Activated gamma-delta T cell treated with anti-CD3 and anti-CD28 coated beads, Interleukin-2, amount 50 U/mL, for 16 hours (primary cell): ENCODE data around the gene LAMC3.
"Not testable (repeated sequence)": the region's sequence is repeated elsewhere in the genome, so short reads cannot be mapped to it uniquely, and the experiment has no call there.

ENCODE experiments used
- DNase-seq: peaks from one replicate; pipeline ENCODE4 v3.0.0-alpha.2; 2020; ENCODE audit warnings: low read depth

The LAMC3 gene

DNA sequence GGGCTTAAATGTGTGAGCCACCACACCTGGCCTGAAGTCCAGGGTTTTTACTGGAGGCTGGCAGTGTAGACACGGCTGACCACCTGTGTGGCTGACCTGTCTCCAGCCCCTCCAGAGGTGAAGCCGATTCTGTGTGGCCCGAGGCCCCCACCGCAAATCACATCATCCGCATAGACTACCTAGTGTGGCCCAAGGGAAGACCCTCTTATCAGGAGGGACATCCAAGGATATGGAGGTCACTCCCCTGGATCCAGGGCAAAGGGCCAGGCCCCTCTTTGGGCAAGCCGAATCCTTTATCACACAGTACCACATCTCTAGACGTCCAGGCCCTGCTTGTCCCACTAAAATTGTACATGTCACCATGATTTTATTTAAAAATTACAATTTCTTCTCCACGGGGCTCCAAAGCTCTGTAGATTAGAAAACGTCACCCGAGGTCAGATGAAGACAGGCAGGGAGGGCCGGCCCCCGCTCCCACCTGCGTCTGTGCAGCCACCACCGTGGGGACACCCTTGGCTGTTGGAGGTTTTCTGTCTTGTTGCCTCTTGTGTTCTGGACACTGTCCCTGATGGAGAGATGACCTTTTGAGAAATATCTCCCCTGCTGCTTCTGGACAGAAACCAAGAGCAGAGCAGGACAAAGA is 20.1 kb downstream of the LAMC3 start:
- no peak for DNase-seq

GRCh38 chr9:131029574-131029952 is 20.6 kb downstream of the LAMC3 start:
- DNase-seq: no peak

DNA sequence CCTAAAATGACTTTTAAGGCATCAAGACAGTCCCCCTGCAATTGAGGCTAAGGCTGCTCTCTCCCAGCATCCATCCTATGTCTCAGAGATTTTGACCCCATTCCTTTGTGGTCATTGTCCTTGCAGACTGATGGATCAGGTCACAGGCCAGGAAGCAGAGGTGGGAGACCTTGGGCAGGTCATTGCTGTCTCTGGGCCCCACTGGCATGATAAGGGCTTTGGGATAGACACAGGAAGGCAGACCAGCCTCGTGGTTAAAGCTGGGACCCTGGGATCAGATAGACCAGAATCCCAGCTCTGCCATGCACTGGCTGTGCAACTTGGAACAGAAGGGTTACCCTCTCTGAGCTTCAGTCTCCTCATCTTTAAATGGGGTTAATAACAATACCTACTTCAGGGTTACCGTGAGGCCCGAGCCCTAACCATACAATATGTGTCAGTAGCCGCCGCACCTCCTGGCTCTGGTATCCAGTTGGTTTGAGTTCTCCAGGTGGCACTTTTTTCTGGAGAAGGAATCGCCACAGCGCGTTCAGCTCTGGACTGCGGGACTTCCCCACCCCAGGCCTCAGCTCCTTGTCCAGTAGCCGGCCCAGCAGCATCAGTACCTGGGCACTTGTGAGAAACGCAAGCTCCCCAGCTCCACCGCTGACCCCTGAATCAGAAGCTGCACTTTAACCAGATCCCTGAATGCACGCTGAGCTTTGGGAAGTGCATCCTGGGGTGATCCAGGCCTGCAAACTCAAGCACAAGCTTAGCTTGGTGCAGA is 21.4 kb downstream of the LAMC3 start:
- no peak for DNase-seq

- DNase-seq: no peak
Observed at GRCh38 chr9:131031005-131031641, 22.1 kb downstream of the LAMC3 start.

DNA sequence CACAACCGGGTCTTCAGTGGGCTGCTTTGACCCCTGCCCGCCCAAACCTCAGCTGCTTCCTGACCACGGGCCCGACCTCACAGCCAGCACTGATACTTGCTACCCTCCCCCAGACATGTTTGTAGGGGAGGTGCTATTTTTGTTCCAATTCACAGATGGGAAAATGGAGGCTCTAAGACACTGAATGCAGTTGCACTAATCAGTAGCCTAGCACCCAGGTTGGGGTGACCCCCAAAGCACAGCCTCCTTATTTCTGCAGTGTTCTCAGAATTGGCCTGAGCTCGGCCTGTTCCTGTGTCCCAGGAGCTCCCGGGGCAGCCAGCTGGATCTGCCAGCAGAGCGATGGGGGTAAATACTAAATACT is 22.6 kb downstream of the LAMC3 start:
- no peak for DNase-seq

DNA sequence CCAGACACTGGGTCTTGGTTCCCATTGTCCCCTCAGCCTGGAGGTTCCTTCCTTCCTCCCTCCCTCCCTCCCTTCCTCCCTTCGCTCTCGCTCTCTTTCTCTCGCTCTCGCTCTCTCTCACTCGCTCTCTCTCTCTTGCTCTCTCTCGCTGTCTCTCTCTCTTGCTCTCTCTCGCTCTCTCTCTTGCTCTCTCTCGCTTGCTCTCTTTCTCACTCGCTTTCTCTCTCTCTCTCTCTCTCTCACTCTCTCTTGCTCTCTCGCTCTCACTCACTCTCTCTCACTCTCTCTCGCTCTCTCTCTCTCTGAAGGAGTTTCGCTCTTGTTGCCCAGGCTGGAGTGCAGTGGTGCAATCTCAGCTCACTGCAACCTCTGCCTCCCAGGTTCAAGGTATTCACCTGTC is 23.4 kb downstream of the LAMC3 start:
- DNase-seq: no peak

- no peak for DNase-seq
Observed at GRCh38 chr9:131033269-131034224, 24.6 kb downstream of the LAMC3 start.

- no peak for DNase-seq
Observed at GRCh38 chr9:131034268-131034667, 25.3 kb downstream of the LAMC3 start.

GRCh38 chr9:131034749-131035148 is 25.8 kb downstream of the LAMC3 start:
- DNase-seq: not testable (repeated sequence)

GRCh38 chr9:131035548-131035947 is 26.6 kb downstream of the LAMC3 start:
- DNase-seq: no peak

DNA sequence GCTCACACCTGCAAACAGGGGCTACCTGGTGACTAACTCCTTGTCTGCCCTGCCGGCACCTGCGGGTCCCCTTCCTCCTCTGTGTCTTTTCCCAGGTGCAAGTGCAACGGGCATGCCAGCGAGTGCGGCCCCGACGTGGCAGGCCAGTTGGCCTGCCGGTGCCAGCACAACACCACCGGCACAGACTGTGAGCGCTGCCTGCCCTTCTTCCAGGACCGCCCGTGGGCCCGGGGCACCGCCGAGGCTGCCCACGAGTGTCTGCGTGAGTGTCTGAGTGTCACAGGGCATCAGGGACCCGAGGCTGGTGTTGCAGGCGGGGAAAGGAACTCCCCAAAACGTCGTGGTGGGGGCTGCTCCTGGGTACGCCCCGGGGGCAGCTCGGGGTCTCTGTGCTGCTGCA is 27.1 kb downstream of the LAMC3 start:
- no peak for DNase-seq

- no peak for DNase-seq
Observed at GRCh38 chr9:131036529-131037334, 27.8 kb downstream of the LAMC3 start.

GRCh38 chr9:131037335-131038255 is 28.6 kb downstream of the LAMC3 start:
- no peak for DNase-seq

DNA sequence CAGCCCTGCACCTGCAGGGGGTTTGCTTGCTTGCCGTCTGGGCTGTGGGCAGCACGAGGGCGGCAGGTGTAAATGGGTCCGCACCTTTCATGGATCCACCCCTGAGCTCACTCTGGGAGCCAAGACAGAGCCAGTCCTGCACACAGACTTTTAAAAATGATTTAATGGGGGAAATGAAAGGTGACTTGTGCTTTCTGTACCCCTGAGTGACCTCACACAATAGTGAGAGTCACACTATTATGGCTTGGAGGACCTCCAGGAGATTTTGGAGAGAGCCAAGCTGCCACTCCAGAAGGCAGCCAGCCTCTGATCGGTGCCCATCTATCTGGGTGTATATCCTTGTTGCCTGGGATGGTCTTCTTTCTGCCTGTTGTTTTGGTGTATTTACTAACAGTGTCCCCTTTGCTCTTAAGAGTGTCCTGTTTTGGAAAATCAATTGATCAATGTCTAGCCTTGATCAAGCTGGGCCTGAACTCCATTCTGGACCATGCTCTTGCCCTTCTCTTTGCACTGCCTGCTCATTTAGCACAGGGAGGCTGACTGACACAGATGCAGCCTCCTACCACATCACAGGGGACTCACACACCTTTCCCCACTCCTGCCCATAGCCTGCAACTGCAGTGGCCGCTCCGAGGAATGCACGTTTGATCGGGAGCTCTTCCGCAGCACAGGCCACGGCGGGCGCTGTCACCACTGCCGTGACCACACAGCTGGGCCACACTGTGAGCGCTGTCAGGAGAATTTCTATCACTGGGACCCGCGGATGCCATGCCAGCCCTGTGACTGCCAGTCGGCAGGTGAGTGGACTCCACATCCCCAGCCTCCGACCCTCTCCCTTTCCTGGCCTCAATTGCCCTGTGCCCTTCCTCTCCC is 29.5 kb downstream of the LAMC3 start:
- DNase-seq: no peak

DNA sequence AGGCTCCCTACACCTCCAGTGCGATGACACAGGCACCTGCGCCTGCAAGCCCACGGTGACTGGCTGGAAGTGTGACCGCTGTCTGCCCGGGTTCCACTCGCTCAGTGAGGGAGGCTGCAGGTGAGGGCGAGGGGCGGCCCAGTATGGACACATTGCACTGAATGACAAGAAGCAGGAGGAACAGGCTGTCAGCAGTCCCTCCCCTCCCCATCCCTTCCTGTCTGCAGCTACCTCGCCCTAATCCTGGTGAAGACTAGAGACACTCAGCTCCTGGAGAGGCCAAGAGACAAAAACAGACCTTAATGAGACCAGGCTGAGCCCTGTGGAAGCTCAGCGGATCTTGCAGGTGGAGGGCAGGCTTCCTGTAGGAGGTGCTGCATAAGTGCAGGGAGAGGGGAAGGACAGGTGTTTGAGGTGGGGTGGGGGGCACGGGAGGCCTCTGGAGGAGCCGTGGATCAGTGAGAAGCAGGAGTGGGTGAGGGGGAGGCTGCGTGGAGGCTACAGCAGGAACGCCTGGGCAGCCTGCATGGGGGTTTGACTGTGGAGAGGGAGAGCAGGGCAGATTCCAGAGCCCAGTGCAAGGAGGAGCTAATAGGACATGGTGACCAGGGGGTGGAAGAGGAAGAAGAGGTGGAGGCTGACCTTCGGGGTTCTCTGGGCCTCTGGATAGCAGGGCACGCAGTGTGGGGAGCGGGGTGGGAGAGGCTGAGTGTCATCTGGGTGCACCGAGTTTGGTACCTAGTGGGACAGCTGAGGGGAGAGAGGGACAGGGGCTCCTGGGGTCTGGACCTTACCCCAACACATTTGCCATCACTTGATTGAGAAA is 30.4 kb downstream of the LAMC3 start:
- no peak for DNase-seq

DNA sequence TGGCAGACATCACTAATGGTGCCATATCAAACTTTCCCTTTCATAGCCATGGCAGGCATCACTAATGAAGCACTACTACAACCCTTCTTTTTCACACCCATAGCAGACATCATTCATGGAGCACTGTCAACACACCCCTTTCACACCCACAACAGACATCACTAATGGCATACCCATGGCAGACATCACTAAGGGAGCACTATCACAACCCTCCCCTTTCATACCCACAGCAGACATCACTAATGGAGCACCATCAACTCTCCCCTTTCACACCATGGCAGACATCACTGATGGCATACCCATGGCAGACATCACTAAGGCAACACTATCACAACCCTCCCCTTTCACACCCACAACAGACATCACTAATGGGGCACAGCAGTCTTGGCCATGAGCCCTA is 33.7 kb downstream of the LAMC3 start:
- DNase-seq: no peak

DNA sequence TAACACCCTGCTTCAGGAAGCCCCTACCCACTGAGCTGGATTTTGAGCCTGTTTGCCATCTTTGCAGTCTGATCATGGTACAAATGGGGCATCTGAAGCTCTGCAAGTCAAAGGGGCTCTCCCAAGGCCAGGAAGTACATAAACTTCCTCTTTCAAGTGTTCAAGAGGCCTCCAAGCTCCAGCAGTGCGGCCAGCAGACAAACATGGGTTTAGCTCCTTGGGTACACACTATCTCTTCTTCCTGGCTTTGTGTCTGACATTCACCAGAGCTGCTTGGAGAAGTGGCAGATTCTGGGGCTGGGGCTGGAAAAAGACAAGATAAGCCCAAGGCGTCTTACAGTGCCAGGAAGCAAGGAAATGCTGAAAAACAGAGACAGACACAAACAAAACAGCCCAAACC is 34.1 kb downstream of the LAMC3 start:
- DNase-seq: no peak

DNA sequence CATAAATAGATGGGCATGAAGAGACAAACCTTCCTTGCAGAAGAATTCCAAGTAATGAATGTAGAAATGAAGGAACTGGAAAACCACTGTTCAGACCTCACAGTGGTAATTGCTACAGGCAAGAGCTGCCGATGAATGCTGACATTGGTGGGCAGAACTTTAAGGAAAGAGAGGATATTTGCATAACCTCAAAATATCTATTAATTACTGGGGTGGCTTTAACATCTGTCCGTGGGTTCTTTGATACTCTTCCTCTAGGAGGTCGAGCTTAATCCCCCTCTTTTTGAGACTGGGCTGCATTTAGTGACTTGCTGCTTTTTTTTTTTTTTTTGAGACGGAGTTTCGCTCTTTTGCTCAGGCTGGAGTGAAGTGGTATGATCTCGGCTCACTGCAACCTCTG is 34.7 kb downstream of the LAMC3 start:
- no peak for DNase-seq
